SK-N-SH (cell line): ENCODE results near the gene OR2Y1. TPM values are rescaled to one million over a fixed set of nuclear protein-coding genes. Genes with fewer than 3 reads are reported as not detected.

Experiments used
- CTCF ChIA-PET: fragments of 300-600, 350-600 bp; formaldehyde crosslinking; extraction: SDS; loops from one replicate; lab custom pipeline; 2021; lab: Yijun Ruan, JAX
- POLR2A ChIA-PET: fragments of 350-600 bp; sonication (Branson Sonifier 250); formaldehyde crosslinking; extraction: SDS; loops from one replicate; lab custom pipeline; 2020; ENCODE audit warnings: antibody characterized with exemption, inconsistent platforms; lab: Yijun Ruan, JAX
- DNase-seq: peaks from one replicate; pipeline ENCODE4 v3.0.0; 2012
- H2AFZ ChIP-seq: fragments of 200-600 bp; sonication (generic); 2 replicates; pipeline ENCODE4 v1.8.1; 2016; ENCODE audit warnings: antibody characterized with exemption, mild to moderate bottlenecking, low read depth
- H3F3A ChIP-seq: fragments of 200-600 bp; sonication (generic); replicated peaks from 2 replicates; pipeline ENCODE3; 2016; ENCODE audit warnings: antibody characterized with exemption, mild to moderate bottlenecking; ENCODE audit not compliant: insufficient read depth
- H3K27ac ChIP-seq, 2 experiments: fragments of 200-500 bp in 1 of 2; fragments of 200-600 bp in 1 of 2; sonication (Bioruptor generic) in 1 of 2; sonication (generic), shearing (Covaris generic) in 1 of 2; 2 replicates each; pipeline versions ENCODE4 v1.5.1 to v1.6.1; 2014 to 2016; ENCODE audit warnings: low read depth in 2 of 2, inconsistent platforms in 1 of 2, low read length in 1 of 2, mild to moderate bottlenecking in 1 of 2, mixed read lengths in 1 of 2
- H3K27me3 ChIP-seq: fragments of 200-600 bp; sonication (generic), shearing (Covaris generic); 2 replicates; pipeline ENCODE4 v1.6.1; 2016; ENCODE audit warnings: mixed run types; ENCODE audit not compliant: insufficient read depth
- H3K36me3 ChIP-seq, 2 experiments: fragments of 200-500 bp in 1 of 2; fragments of 200-600 bp in 1 of 2; sonication (Bioruptor generic) in 1 of 2; sonication (generic) in 1 of 2; replicated peaks in 1 of 2; 2 replicates each; pipeline versions ENCODE3 to v1.5.1; 2014 to 2016; ENCODE audit warnings: low read length in 1 of 2, mild to moderate bottlenecking in 1 of 2; ENCODE audit not compliant: insufficient read depth in 2 of 2, control insufficient read depth in 1 of 2
- H3K4me1 ChIP-seq, 2 experiments: fragments of 200-500 bp in 1 of 2; fragments of 200-600 bp in 1 of 2; sonication (Bioruptor generic) in 1 of 2; sonication (generic), shearing (Covaris generic) in 1 of 2; 2 replicates each; pipeline versions ENCODE4 v1.5.1 to v1.6.1; 2014 to 2016; ENCODE audit warnings: low read depth in 1 of 2, low read length in 1 of 2, mixed run types in 1 of 2; ENCODE audit not compliant: insufficient read depth in 2 of 2, control insufficient read depth in 1 of 2
- H3K4me2 ChIP-seq: fragments of 200-600 bp; sonication (generic), shearing (Covaris generic); 2 replicates; pipeline ENCODE4 v1.6.1; 2017; ENCODE audit warnings: mixed run types
- H3K4me3 ChIP-seq, 2 experiments: fragments of 200-500 bp in 1 of 2; fragments of 200-600 bp in 1 of 2; sonication (Bioruptor generic) in 1 of 2; sonication (generic), shearing (Covaris generic) in 1 of 2; 2 replicates each; pipeline versions ENCODE4 v1.5.1 to v1.8.1; 2014 to 2016; ENCODE audit warnings: low read depth in 2 of 2, inconsistent platforms in 1 of 2, low read length in 1 of 2, mild to moderate bottlenecking in 1 of 2, mixed read lengths in 1 of 2, moderate library complexity in 1 of 2
- H3K79me2 ChIP-seq: fragments of 200-600 bp; sonication (generic); 2 replicates; pipeline ENCODE4 v1.8.1; 2017; ENCODE audit warnings: mild to moderate bottlenecking; ENCODE audit not compliant: insufficient read depth
- H3K9ac ChIP-seq: fragments of 200-600 bp; sonication (generic); 2 replicates; pipeline ENCODE4 v1.6.1; 2017; ENCODE audit warnings: mixed run types
- H3K9me2 ChIP-seq: fragments of 200-600 bp; sonication (generic); 2 replicates; pipeline ENCODE4 v1.6.1; 2017; ENCODE audit warnings: mixed run types
- H3K9me3 ChIP-seq: fragments of 200-600 bp; sonication (generic); 2 replicates; pipeline ENCODE4 v1.6.1; 2017; ENCODE audit warnings: mixed run types, mild to moderate bottlenecking, moderate library complexity
- H4K20me1 ChIP-seq: fragments of 200-600 bp; sonication (generic); 2 replicates; pipeline ENCODE4 v1.6.1; 2017; ENCODE audit warnings: mild to moderate bottlenecking, mixed run types; ENCODE audit not compliant: insufficient read depth
- CTCF ChIP-seq: fragments of 200-600 bp; sonication (generic); IDR thresholded peaks from 2 replicates; pipeline ENCODE4 v1.6.1; 2017; ENCODE audit warnings: antibody characterized with exemption, mild to moderate bottlenecking, moderate library complexity
- EP300 ChIP-seq, 2 experiments: IDR thresholded peaks; 2 replicates each; pipeline versions ENCODE4 v1.4.0 to v1.6.1; 2012; ENCODE audit warnings: borderline replicate concordance in 1 of 2, low read depth in 1 of 2, low read length in 1 of 2
- FOSL2 ChIP-seq: IDR thresholded peaks from 2 replicates; pipeline ENCODE4 v1.4.0; 2012; ENCODE audit warnings: low read depth, mild to moderate bottlenecking, moderate library complexity, borderline replicate concordance
- FOXJ3 ChIP-seq: sonication (generic); formaldehyde crosslinking; IDR thresholded peaks from 2 replicates; pipeline ENCODE4 v1.5.1; 2020; ENCODE audit warnings: mild to moderate bottlenecking, missing genetic modification reagents
- FOXM1 ChIP-seq: IDR thresholded peaks from 2 replicates; pipeline ENCODE4 v1.4.0; 2012; ENCODE audit warnings: low read depth, mild to moderate bottlenecking
- GATA2 ChIP-seq: sonication (generic); formaldehyde crosslinking; IDR thresholded peaks from 2 replicates; pipeline ENCODE4 v1.5.0; 2020; ENCODE audit warnings: mild to moderate bottlenecking, missing genetic modification reagents
- JUND ChIP-seq: IDR thresholded peaks from 2 replicates; pipeline ENCODE4 v1.4.0; 2012
- MXI1 ChIP-seq: IDR thresholded peaks from 2 replicates; pipeline ENCODE4 v1.6.1; 2012; ENCODE audit warnings: mild to moderate bottlenecking, low read depth, low read length, improper control_type of control experiment
- NFIC ChIP-seq: IDR thresholded peaks from 2 replicates; pipeline ENCODE4 v1.4.0; 2012; ENCODE audit warnings: borderline replicate concordance
- NRF1 ChIP-seq: IDR thresholded peaks from 2 replicates; pipeline ENCODE4 v1.6.1; 2012; ENCODE audit warnings: low read depth, mild to moderate bottlenecking, low read length
- POLR2AphosphoS5 ChIP-seq: IDR thresholded peaks from 2 replicates; pipeline ENCODE4 v1.6.1; 2012; ENCODE audit warnings: low read depth, low read length
- RFX5 ChIP-seq: IDR thresholded peaks from 2 replicates; pipeline ENCODE4 v1.6.1; 2012; ENCODE audit warnings: mild to moderate bottlenecking, improper control_type of control experiment, low read length
- SMC3 ChIP-seq: IDR thresholded peaks from 2 replicates; pipeline ENCODE4 v1.6.1; 2012; ENCODE audit warnings: low read depth, low read length, improper control_type of control experiment
- TEAD4 ChIP-seq: IDR thresholded peaks from 2 replicates; pipeline ENCODE4 v1.4.0; 2012; ENCODE audit warnings: mild to moderate bottlenecking, borderline replicate concordance; ENCODE audit not compliant: insufficient read depth
- ZBTB33 ChIP-seq: IDR thresholded peaks from 2 replicates; pipeline ENCODE4 v1.4.0; 2012; ENCODE audit warnings: low read depth, borderline replicate concordance
- WGBS: methylation state at CpG from one replicate; pipeline ENCODE4 v1.1.6; 2017; ENCODE audit warnings: low lambda C conversion rate; 5-methylcytosine and 5-hydroxymethylcytosine counted together
- polyA plus RNA-seq, 3 experiments: library from polyadenylated mRNA; depleted of rRNA; stranded (reverse); fragments of >200 nt; gene quantifications; 2 replicates each; pipeline ENCODE4 v1.2.3, GENCODE V29; 2012
- TF ChIP-seq, protein P1 (sequence below): IDR thresholded peaks from 2 replicates; pipeline ENCODE4 v1.6.1; 2012; ENCODE audit warnings: mild to moderate bottlenecking, low read depth, low read length, moderate library complexity

OR2Y1 gene
- polyA plus RNA-seq, 1 of the 3 experiments (the other 2 are of a cell fraction): not detected

- H3K4me1 ChIP-seq: no peaks in the 10 kb centered on the region
- no peak for DNase-seq
- no peaks in the 10 kb centered on the region; the same call in 1 of the 2 replicates for H3K27me3 ChIP-seq
- H3K9me2 ChIP-seq: no peaks in the 10 kb centered on the region
- 36% methylated on average over 8 of the region's 8 CpGs for WGBS
- H4K20me1 ChIP-seq: no peaks in the 10 kb centered on the region
- H3K4me2 ChIP-seq: no peak overlapping the region
- TF ChIP-seq MXI1: no peak
- TF ChIP-seq POLR2AphosphoS5: no peak
- no peak for TF ChIP-seq TEAD4
- TF ChIP-seq NFIC: no peak
- no peak for TF ChIP-seq NRF1
- no peak for TF ChIP-seq ZBTB33
- no peak for TF ChIP-seq RFX5
- TF ChIP-seq FOSL2: no peak
- TF ChIP-seq SMC3: no peak
- TF ChIP-seq, protein P1, sequence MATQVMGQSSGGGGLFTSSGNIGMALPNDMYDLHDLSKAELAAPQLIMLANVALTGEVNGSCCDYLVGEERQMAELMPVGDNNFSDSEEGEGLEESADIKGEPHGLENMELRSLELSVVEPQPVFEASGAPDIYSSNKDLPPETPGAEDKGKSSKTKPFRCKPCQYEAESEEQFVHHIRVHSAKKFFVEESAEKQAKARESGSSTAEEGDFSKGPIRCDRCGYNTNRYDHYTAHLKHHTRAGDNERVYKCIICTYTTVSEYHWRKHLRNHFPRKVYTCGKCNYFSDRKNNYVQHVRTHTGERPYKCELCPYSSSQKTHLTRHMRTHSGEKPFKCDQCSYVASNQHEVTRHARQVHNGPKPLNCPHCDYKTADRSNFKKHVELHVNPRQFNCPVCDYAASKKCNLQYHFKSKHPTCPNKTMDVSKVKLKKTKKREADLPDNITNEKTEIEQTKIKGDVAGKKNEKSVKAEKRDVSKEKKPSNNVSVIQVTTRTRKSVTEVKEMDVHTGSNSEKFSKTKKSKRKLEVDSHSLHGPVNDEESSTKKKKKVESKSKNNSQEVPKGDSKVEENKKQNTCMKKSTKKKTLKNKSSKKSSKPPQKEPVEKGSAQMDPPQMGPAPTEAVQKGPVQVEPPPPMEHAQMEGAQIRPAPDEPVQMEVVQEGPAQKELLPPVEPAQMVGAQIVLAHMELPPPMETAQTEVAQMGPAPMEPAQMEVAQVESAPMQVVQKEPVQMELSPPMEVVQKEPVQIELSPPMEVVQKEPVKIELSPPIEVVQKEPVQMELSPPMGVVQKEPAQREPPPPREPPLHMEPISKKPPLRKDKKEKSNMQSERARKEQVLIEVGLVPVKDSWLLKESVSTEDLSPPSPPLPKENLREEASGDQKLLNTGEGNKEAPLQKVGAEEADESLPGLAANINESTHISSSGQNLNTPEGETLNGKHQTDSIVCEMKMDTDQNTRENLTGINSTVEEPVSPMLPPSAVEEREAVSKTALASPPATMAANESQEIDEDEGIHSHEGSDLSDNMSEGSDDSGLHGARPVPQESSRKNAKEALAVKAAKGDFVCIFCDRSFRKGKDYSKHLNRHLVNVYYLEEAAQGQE: no peak
- no peak for TF ChIP-seq FOXJ3 (CRISPR knock-in tag)
- no peak for TF ChIP-seq EP300 (IDR thresholded peaks at IDR 0.05; ENCODE audit: borderline replicate concordance in 1 of 2, low read depth in 1 of 2, low read length in 1 of 2)
- no peak for TF ChIP-seq GATA2 (CRISPR knock-in tag)
- no peak for TF ChIP-seq FOXM1
- no peak for TF ChIP-seq CTCF
- TF ChIP-seq JUND: no peak
- no peaks in the 10 kb centered on the region for H3F3A ChIP-seq
- no peaks in the 10 kb centered on the region for H3K9me3 ChIP-seq
- CTCF ChIA-PET: no interaction called here
- no peaks in the 10 kb centered on the region; the same call in 1 of the 2 replicates for H3K79me2 ChIP-seq
- no peak overlapping the region for H3K9ac ChIP-seq
- no peak overlapping the region for H3K27ac ChIP-seq
- H3K4me3 ChIP-seq: no peak overlapping the region
- H2AFZ ChIP-seq: no peak overlapping the region
- H3K36me3 ChIP-seq: no peaks in the 10 kb centered on the region
- POLR2A ChIA-PET: no interaction called here
These were observed 14.9 kb downstream of the OR2Y1 start for GRCh38 chr5:180724944-180725343.
